Keratinocyte (primary cell): Measurements from ENCODE around the gene UBE2F. TPM values are rescaled to one million over a fixed set of nuclear protein-coding genes. Genes with fewer than 3 reads are reported as not detected.

Experiments
- DNase-seq: peaks from one replicate; pipeline ENCODE4 v3.0.0-alpha.2; 2011; ENCODE audit warnings: low read depth, missing footprints, low spot score
- FAIRE-seq: peaks from 2 replicates; lab custom pipeline; 2011; peaks lifted over from hg19 to GRCh38; lab: Jason Lieb, UNC
- H2AFZ ChIP-seq: 2 replicates; pipeline ENCODE4 v1.6.0; 2012; ENCODE audit warnings: low read length, control low read depth, inconsistent platforms; ENCODE audit not compliant: control insufficient read depth
- H3K27ac ChIP-seq: 2 replicates; pipeline ENCODE4 v1.5.1; 2011; ENCODE audit warnings: low read length; ENCODE audit not compliant: control insufficient read depth, insufficient read depth
- H3K27me3 ChIP-seq: 3 replicates; pipeline ENCODE4 v1.6.0; 2011; ENCODE audit warnings: low read length; ENCODE audit not compliant: control insufficient read depth, insufficient read depth; ENCODE audit errors: extremely low read depth
- H3K36me3 ChIP-seq, 2 experiments: 2 replicates in 1 of 2; 3 replicates in 1 of 2; pipeline ENCODE4 v1.5.1; 2011; ENCODE audit warnings: low read length in 2 of 2, mild to moderate bottlenecking in 1 of 2; ENCODE audit not compliant: control insufficient read depth in 2 of 2, insufficient read depth in 2 of 2; ENCODE audit errors: extremely low read depth in 1 of 2
- H3K4me1 ChIP-seq: 3 replicates; pipeline ENCODE4 v1.5.1; 2011; ENCODE audit warnings: low read length; ENCODE audit not compliant: control insufficient read depth, insufficient read depth; ENCODE audit errors: extremely low read depth
- H3K4me2 ChIP-seq: 3 replicates; pipeline ENCODE4 v1.6.0; 2011; ENCODE audit warnings: low read depth, low read length; ENCODE audit not compliant: control insufficient read depth, insufficient read depth; ENCODE audit errors: extremely low read depth
- H3K4me3 ChIP-seq, 3 experiments: fragments of 200-600 bp in 1 of 3; sonication (generic) in 1 of 3; 2 replicates in 2 of 3; 3 replicates in 1 of 3; pipeline ENCODE4 v1.5.1; 2011 to 2016; ENCODE audit warnings: low read length in 3 of 3, mild to moderate bottlenecking in 3 of 3, control low read depth in 2 of 3, inconsistent platforms in 1 of 3, low read depth in 1 of 3, mixed read lengths in 1 of 3, mixed run types in 1 of 3, moderate library complexity in 1 of 3; ENCODE audit not compliant: control insufficient read depth in 2 of 3, insufficient read depth in 2 of 3; ENCODE audit errors: extremely low read depth in 1 of 3
- H3K79me2 ChIP-seq: 2 replicates; pipeline ENCODE4 v1.6.0; 2012; ENCODE audit warnings: low read length; ENCODE audit not compliant: control insufficient read depth, insufficient read depth
- H3K9ac ChIP-seq: 3 replicates; pipeline ENCODE4 v1.6.0; 2011; ENCODE audit warnings: low read length; ENCODE audit not compliant: control insufficient read depth, insufficient read depth; ENCODE audit errors: extremely low read depth
- H3K9me1 ChIP-seq: 3 replicates; pipeline ENCODE4 v1.6.0; 2011; ENCODE audit warnings: low read length; ENCODE audit not compliant: control insufficient read depth, insufficient read depth; ENCODE audit errors: extremely low read depth
- H3K9me3 ChIP-seq: 2 replicates; pipeline ENCODE4 v1.5.1; 2012; ENCODE audit warnings: low read depth, low read length; ENCODE audit not compliant: control insufficient read depth
- H4K20me1 ChIP-seq: 3 replicates; pipeline ENCODE4 v1.6.0; 2011; ENCODE audit warnings: low read length; ENCODE audit not compliant: control insufficient read depth, insufficient read depth; ENCODE audit errors: extremely low read depth
- EZH2 ChIP-seq: IDR thresholded peaks from one replicate; pipeline ENCODE4 v1.6.1; 2012; ENCODE audit warnings: inconsistent platforms, mild to moderate bottlenecking, low read length, moderate library complexity
- dilution Hi-C: fragments of 300-500 bp; cut with MboI; formaldehyde crosslinking; loops from one replicate; pipeline ENCODE4 v1.7.0; 2020; ENCODE audit warnings: low sequenced_read_pairs; ENCODE audit not compliant: extremely low pct_ligation_motif_present
- polyA plus RNA-seq, 5 experiments: library from polyadenylated mRNA; depleted of rRNA in 3 of 5; stranded (reverse) in 3 of 5; stranded (forward) in 1 of 5; unstranded in 1 of 5; fragments of >200 nt; gene quantifications; 1 replicate in 1 of 5; 2 replicates in 3 of 5; 3 replicates in 1 of 5; pipeline versions ENCODE4 v1.2.1 to v1.2.3, GENCODE V29; 2011 to 2012; ENCODE audit warnings: missing spikeins in 2 of 5, low read depth in 1 of 5, low replicate concordance in 1 of 5
- TF ChIP-seq, protein P1 (sequence below), 3 experiments: IDR thresholded peaks in 1 of 3; conservative IDR thresholded peaks in 1 of 3; optimal IDR thresholded peaks in 1 of 3; 2 replicates in 2 of 3; 3 replicates in 1 of 3; pipeline versions ENCODE3 to v1.5.1; 2011; ENCODE audit warnings: low read length in 3 of 3, mild to moderate bottlenecking in 3 of 3, moderate library complexity in 2 of 3, control low read depth in 1 of 3, inconsistent platforms in 1 of 3; ENCODE audit not compliant: insufficient read depth in 2 of 3; ENCODE audit errors: extremely low read depth in 1 of 3

UBE2F gene
- polyA plus RNA-seq, 1 donor (not counting 4 experiments of a cell fraction or from before 2014, with no cell fraction given): 95.6 TPM

DNA sequence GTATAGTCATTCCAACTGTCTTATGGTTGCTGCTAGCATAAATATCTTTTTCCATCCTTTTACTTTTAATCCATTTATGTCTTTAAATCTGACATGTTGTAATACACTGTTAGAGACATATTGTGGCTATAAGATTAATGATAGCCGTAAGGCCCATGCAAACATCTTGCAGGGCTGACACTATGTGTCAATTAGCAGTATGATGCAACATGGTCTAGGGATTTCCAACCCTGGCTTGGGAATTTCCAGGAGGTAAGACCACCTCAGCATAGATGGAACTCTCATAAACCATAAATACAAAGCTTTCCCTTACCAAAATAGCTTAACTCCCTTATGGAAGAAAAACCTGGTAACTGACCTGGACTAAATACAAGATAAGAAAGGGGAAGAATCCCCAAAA, 110.5 kb downstream of the UBE2F start:
- Histone ChIP-seq H2AFZ (no peak overlapping the region), H3K4me3 (no peak overlapping the region), H4K20me1 (no peaks in the 10 kb centered on the region), H3K4me2 (no peak overlapping the region), H3K27ac (no peak overlapping the region), H3K9ac (no peak overlapping the region), H3K9me3 (no peaks in the 10 kb centered on the region), H3K79me2 (no peaks in the 10 kb centered on the region), H3K4me1 (no peaks in the 10 kb centered on the region), H3K27me3 (no peaks in the 10 kb centered on the region), H3K9me1 (no peaks in the 10 kb centered on the region), H3K36me3 (peaks cover 9 to 24% of the 10 kb centered on the region in 2 experiments)
- TF ChIP-seq, protein P1, sequence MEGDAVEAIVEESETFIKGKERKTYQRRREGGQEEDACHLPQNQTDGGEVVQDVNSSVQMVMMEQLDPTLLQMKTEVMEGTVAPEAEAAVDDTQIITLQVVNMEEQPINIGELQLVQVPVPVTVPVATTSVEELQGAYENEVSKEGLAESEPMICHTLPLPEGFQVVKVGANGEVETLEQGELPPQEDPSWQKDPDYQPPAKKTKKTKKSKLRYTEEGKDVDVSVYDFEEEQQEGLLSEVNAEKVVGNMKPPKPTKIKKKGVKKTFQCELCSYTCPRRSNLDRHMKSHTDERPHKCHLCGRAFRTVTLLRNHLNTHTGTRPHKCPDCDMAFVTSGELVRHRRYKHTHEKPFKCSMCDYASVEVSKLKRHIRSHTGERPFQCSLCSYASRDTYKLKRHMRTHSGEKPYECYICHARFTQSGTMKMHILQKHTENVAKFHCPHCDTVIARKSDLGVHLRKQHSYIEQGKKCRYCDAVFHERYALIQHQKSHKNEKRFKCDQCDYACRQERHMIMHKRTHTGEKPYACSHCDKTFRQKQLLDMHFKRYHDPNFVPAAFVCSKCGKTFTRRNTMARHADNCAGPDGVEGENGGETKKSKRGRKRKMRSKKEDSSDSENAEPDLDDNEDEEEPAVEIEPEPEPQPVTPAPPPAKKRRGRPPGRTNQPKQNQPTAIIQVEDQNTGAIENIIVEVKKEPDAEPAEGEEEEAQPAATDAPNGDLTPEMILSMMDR (optimal IDR thresholded peaks at IDR 0.05 in 1 of 3, IDR thresholded peaks at IDR 0.05 in 1 of 3, conservative IDR thresholded peaks at IDR 0.05 in 1 of 3; ENCODE audit: extremely low read depth in 1 of 3, insufficient read depth in 2 of 3, low read length in 3 of 3): no peak
- no peak for TF ChIP-seq EZH2
- no peak for FAIRE-seq
- no peak for DNase-seq
- dilution Hi-C loops: no loop called here

- Histone ChIP-seq H4K20me1 (no peaks in the 10 kb centered on the region), H3K27ac (no peak overlapping the region), H3K4me2 (no peak overlapping the region), H2AFZ (no peak overlapping the region), H3K27me3 (no peaks in the 10 kb centered on the region), H3K9me1 (no peaks in the 10 kb centered on the region), H3K4me3 (no peak overlapping the region), H3K9ac (no peak overlapping the region), H3K36me3 (peaks cover 12 to 30% of the 10 kb centered on the region in 2 experiments), H3K9me3 (no peaks in the 10 kb centered on the region), H3K79me2 (no peaks in the 10 kb centered on the region), H3K4me1 (no peaks in the 10 kb centered on the region)
- FAIRE-seq: no peak
- TF ChIP-seq, protein P1 (optimal IDR thresholded peaks at IDR 0.05 in 1 of 3, IDR thresholded peaks at IDR 0.05 in 1 of 3, conservative IDR thresholded peaks at IDR 0.05 in 1 of 3; ENCODE audit: extremely low read depth in 1 of 3, insufficient read depth in 2 of 3, low read length in 3 of 3): no peak
- no peak for TF ChIP-seq EZH2
- dilution Hi-C loops: no loop called here
- DNase-seq: no peak
These were observed 113.1 kb downstream of the UBE2F start for GRCh38 chr2:238079874-238080327.
